Suppressor macrophage treated with lipopolysaccharide for 4 hours (primary cell): ENCODE data around the gene ASB15.

Experiments used
- DNase-seq: peaks from one replicate; pipeline ENCODE4 v3.0.0-alpha.2; 2020

The ASB15 gene

GRCh38 chr7:123639631-123640030 is 38.0 kb downstream of the ASB15 start:
- DNase-seq: no peak

GRCh38 chr7:123640583-123640982 is 39.0 kb downstream of the ASB15 start:
- no peak for DNase-seq

GRCh38 chr7:123641901-123642300 is 40.3 kb downstream of the ASB15 start:
- DNase-seq: no peak

- peak; percentile 27 for DNase-seq
Measured at GRCh38 chr7:123643495-123644441, 42.1 kb downstream of the ASB15 start.

GRCh38 chr7:123645516-123645915 is 43.9 kb downstream of the ASB15 start:
- DNase-seq: no peak

- no peak for DNase-seq
Measured at GRCh38 chr7:123647106-123647730, 45.6 kb downstream of the ASB15 start.

GRCh38 chr7:123649964-123650363 is 48.3 kb downstream of the ASB15 start:
- DNase-seq: no peak

GRCh38 chr7:123650595-123650994 is 49.0 kb downstream of the ASB15 start:
- no peak for DNase-seq

GRCh38 chr7:123652406-123652805 is 50.8 kb downstream of the ASB15 start:
- no peak for DNase-seq

- DNase-seq: no peak
Measured at GRCh38 chr7:123653162-123653561, 51.5 kb downstream of the ASB15 start.

GRCh38 chr7:123655614-123656013 is 54.0 kb downstream of the ASB15 start, which contains the start of gene LMOD2:
LMOD2 (plus strand) TSS chr7:123655866; CDS start chr7:123655964, 98 bp downstream.
- no peak for DNase-seq

GRCh38 chr7:123656544-123657303 is 55.1 kb downstream of the ASB15 start:
- no peak for DNase-seq

- no peak for DNase-seq
Measured at GRCh38 chr7:123657304-123657685, 55.7 kb downstream of the ASB15 start.

- DNase-seq: no peak
Measured at GRCh38 chr7:123658023-123658422, 56.4 kb downstream of the ASB15 start.

- no peak for DNase-seq
Measured at GRCh38 chr7:123660514-123661354, 59.1 kb downstream of the ASB15 start.

GRCh38 chr7:123661765-123662164 is 60.1 kb downstream of the ASB15 start:
- DNase-seq: no peak

- DNase-seq: no peak
Measured at GRCh38 chr7:123662293-123662692, 60.7 kb downstream of the ASB15 start.

GRCh38 chr7:123662755-123663154 is 61.1 kb downstream of the ASB15 start:
- no peak for DNase-seq

GRCh38 chr7:123663200-123663599 is 61.6 kb downstream of the ASB15 start:
- no peak for DNase-seq

GRCh38 chr7:123665157-123665556 is 63.5 kb downstream of the ASB15 start:
- DNase-seq: no peak

GRCh38 chr7:123665896-123666295 is 64.3 kb downstream of the ASB15 start:
- DNase-seq: no peak

GRCh38 chr7:123666492-123666891 is 64.9 kb downstream of the ASB15 start:
- no peak for DNase-seq
